Central memory CD4-positive, alpha-beta T cell (primary cell): ENCODE results near the gene SAP30BP.
A peak's percentile ranks its signal among the peaks of the same experiment; 100 is the strongest.

Experiments used
- DNase-seq: peaks from one replicate; pipeline ENCODE4 v3.0.0; 2022

Gene SAP30BP

DNA sequence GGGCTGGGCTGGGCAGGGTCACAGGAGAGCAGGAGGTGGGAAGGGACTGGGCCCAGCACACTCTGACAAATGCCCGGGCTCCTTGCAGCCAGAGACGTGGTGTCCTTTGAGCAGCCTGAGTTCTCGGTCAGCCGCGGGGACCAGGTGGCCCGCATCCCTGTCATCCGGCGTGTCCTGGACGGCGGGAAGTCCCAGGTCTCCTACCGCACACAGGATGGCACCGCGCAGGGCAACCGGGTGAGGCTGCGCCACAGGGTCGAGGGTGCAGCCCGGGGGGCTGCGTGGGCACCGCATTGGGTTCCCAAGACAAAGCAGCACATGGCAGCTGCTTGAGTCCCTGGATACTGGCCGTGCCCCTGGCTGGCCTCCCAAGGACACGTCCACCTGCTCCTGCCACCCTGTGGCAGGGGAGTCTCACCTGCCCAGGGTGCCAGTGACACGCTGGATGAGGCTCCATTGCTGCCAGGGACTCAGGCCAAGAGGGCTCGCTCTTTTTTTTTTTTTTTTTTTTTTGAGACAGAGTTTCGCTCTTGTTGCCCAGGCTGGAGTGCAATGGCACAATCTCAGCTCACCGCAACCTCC lies 76.6 kb downstream of the SAP30BP start:
- DNase-seq = no peak

- no peak for DNase-seq
These were observed 81.6 kb downstream of the SAP30BP start for GRCh38 chr17:75748706-75749105.

- peak; percentile 76 for DNase-seq
These were observed 82.6 kb downstream of the SAP30BP start for GRCh38 chr17:75749545-75750389.

DNA sequence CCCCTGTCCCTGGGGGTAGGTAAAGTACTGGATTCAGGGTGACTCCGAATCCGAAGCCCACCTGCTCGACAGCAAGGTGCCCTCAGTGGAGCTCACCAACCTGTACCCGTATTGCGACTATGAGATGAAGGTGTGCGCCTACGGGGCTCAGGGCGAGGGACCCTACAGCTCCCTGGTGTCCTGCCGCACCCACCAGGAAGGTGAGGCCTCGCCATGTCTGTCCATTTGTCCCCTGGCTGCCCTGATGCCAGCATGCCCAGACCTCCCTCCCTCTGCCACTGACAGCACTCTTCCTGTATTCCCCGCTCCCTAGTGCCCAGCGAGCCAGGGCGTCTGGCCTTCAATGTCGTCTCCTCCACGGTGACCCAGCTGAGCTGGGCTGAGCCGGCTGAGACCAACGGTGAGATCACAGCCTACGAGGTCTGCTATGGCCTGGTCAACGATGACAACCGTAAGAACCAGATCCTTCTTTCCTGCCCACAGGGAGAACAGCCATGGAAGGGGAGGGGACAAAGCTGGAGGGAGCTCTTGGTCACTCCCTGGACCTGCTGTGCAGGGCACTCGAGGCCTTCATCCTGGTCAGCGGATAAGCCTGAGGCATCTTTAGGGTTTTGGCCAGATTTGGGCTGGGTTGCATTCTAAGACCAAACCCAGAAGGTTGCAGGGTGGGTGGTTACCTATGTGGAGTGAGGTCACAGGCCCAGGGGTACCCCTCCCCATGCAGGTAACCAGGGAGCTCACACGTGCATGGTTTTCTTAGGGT lies 83.7 kb downstream of the SAP30BP start:
- no peak for DNase-seq

- no peak for DNase-seq
These were observed 84.7 kb downstream of the SAP30BP start for GRCh38 chr17:75751676-75752404.

GRCh38 chr17:75752405-75752709 lies 85.2 kb downstream of the SAP30BP start:
- no peak for DNase-seq

GRCh38 chr17:75752802-75753513 lies 85.8 kb downstream of the SAP30BP start:
- DNase-seq = no peak

- peak; percentile 65 for DNase-seq
These were observed 86.6 kb downstream of the SAP30BP start for GRCh38 chr17:75753514-75754377.

- no peak for DNase-seq
These were observed 87.5 kb downstream of the SAP30BP start for GRCh38 chr17:75754378-75755204.

DNA sequence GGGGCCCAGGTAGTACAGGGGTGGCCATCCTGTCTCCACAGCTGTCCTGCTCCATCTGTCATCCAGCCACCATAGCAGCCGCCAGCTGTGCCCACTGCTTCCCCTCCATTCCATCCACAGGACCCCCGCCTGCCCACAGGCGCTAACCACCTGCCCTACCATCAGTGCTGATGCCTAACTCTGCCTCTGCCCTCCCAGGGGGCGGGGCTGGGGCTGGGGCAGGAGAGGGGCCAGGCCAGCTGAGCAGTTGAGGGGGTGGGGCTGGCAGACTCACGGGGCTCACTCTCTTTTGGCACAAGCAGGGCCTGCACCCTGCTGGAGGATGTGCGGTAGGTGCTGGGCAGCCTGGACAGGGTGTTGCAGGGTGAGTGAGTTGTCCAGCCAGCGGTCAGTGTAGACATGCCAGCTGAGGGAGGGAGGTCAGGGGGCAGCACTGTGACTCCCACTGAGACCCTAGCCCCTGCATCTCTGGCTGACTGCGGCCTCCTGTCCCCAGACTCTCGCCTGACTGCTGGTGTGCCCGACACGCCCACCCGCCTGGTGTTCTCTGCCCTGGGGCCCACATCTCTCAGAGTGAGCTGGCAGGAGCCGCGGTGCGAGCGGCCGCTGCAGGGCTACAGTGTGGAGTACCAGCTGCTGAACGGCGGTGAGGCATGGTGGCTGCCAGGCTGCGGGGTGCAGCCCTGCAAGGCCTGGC lies 88.2 kb downstream of the SAP30BP start:
- no peak for DNase-seq

- no peak for DNase-seq
These were observed 88.9 kb downstream of the SAP30BP start for GRCh38 chr17:75755990-75756389.

- no peak for DNase-seq
These were observed 89.4 kb downstream of the SAP30BP start for GRCh38 chr17:75756451-75757085.

- no peak for DNase-seq
These were observed 90.0 kb downstream of the SAP30BP start for GRCh38 chr17:75757086-75757681.
